ENCODE results near the gene SLC24A1.

SLC24A1 gene

DNA sequence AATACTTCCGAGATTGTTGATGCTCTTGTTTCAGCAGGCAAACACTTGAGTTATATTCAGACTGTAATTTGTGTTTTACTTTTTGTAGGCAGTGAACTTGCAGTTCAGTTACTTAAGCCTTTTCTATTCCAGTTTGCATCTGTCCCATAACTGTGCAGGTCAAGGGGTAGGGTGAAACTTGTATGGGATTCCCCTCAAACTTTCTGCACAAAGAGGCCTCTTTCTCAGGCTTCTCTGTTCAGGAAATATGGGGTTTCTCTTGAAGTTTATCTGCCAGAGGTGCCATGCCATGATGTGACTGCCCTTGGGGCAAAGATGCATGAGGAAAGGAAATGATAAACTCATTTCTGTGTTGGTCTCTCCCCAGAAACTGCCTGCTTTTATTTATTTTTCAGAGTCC lies 66.7 kb downstream of the SLC24A1 start:
- no peak for DNase-seq (ENCODE audit: low read depth)
- no peak for TF ChIP-seq CTCF (IDR thresholded peaks at IDR 0.05; ENCODE audit: insufficient read depth, low read depth, low read length, missing control alignments)
- no peak overlapping the region for H3K4me3 ChIP-seq (ENCODE audit: low read length)

DNA sequence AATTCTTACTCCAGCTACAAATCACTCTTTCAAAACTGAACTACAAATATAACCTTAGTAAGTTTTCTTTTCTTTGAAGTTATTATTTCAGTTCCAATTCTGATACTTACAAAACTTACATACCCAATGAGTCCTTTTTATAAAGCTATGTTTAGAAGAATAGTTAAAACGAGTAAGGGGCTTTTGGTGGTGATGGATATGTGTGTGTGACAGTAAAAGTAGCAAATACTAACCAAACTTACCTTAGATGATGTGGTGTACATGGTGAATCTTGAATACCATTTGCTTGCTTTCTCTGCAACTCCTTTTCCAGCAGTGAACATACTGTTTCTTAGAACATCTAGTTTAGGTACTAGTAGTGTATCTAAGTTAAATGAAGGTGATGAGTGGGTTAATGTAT lies 68.4 kb downstream of the SLC24A1 start:
- no peak for DNase-seq (ENCODE audit: low read depth)
- TF ChIP-seq CTCF (IDR thresholded peaks at IDR 0.05; ENCODE audit: insufficient read depth, low read depth, low read length, missing control alignments) = no peak

DNA sequence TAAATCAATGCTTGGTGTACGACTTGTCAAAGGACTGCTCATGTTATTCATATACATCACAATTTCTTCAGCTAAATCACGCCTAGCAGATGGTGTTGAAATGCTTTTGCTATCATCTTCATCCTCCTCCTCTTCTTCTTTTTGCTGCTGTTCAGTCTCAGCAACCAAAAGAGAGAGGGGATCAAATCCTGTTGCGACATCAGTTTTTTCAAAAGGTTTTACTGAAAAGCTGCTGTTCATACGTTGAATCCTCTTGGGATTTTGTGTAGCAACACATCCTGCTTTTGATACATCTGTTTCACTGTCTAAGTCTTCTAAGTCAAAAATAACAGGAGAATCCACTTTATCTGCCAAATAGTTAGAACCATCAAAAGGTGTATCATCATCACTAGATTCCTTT lies 69.0 kb downstream of the SLC24A1 start:
- no peak for DNase-seq (ENCODE audit: low read depth)
- no peak for TF ChIP-seq CTCF (IDR thresholded peaks at IDR 0.05; ENCODE audit: insufficient read depth, low read depth, low read length, missing control alignments)
- no peak overlapping the region for H3K4me3 ChIP-seq (ENCODE audit: low read length)

More for the DNA sequence above, 68.4 kb downstream of the SLC24A1 start:
- no peak overlapping the region for H3K4me3 ChIP-seq (ENCODE audit: low read length)

GRCh38 chr15:65695081-65695480 lies 73.3 kb downstream of the SLC24A1 start:
- no peak overlapping the region for H3K4me3 ChIP-seq (ENCODE audit: low read length)
- no peak for TF ChIP-seq CTCF (IDR thresholded peaks at IDR 0.05; ENCODE audit: insufficient read depth, low read depth, low read length, missing control alignments)
- DNase-seq (ENCODE audit: low read depth) = no peak

Data from epithelial cell of esophagus (primary cell).